HG03571 (cell line): ENCODE measurements around the gene KDM4B.
"Not testable (repeated sequence)": the region's sequence is repeated elsewhere in the genome, so short reads cannot be mapped to it uniquely, and the experiment has no call there.

Source experiments
- ATAC-seq: cut with Tn5 transposase; IDR thresholded peaks from one replicate; pipeline ENCODE4 v1.9.1; 2021; ENCODE audit not compliant: unreplicated experiment

KDM4B gene

GRCh38 chr19:4967738-4968461, 1.0 kb upstream of the KDM4B start:
- ATAC-seq, result no peak

- ATAC-seq, result no peak
These were observed 419 bp downstream of the KDM4B start for GRCh38 chr19:4969292-4969771.

- ATAC-seq, result no peak
These were observed 1.0 kb downstream of the KDM4B start for GRCh38 chr19:4969772-4970531.

DNA sequence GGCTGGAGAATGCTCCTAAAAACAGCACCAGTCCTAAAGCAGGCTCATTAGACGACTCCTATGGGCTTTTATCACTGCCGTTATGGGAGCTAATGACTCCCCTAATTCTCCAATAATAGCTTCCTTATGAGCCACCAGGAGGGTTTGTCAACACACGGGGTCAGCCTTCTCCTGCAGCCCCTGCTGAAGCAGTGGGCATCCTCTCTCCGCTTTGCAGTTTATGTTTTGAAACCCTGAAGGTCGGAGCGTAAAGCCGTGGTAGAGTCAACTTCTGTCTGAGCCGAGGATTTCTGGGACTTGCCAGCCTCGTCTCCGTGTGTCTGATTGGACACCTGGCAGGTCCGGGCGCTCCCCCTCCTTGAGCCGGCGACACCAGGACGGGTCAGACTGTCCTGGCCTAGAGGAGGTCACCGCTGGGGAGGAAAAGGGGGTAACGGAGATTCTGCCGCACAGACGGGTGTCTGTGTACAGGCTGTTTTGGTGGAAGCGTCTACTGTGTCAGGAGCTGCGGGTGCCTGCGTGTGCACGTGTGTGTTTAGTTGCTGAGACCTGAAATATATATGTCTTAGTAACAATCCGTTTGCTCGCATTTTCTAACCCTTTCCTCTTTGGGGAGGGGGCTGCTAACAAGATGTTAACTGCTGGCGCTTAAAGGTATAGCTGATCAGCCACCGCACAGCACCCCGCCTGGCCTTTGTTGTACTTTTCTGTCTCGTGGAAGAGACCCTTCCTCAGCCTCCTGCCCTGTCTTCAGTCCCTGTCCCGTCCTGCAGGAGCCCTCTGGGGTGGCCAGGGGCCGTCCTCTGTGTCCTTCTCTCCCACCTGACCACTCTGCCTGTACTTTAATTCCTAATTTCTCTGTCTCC, 1.9 kb downstream of the KDM4B start:
- ATAC-seq, result no peak

DNA sequence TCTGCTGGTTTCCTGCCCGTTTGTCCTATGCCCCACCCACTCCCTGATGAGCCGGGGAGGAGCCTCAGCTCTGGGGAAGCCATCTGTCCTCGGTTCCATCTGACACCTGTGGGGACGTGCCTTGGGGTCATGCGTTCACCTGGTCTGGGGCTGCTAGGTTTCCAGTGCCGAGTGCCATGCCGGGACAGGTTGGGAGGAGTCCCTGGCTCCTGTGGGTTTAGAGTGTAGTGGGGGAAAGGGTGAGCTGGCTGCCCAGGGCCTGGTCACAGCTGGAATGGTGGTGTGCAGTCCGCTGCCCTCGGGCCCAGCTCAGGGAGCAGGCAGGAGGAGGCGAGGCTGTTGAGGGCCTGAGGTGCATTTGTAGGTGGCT, 2.5 kb downstream of the KDM4B start:
- ATAC-seq, result no peak

DNA sequence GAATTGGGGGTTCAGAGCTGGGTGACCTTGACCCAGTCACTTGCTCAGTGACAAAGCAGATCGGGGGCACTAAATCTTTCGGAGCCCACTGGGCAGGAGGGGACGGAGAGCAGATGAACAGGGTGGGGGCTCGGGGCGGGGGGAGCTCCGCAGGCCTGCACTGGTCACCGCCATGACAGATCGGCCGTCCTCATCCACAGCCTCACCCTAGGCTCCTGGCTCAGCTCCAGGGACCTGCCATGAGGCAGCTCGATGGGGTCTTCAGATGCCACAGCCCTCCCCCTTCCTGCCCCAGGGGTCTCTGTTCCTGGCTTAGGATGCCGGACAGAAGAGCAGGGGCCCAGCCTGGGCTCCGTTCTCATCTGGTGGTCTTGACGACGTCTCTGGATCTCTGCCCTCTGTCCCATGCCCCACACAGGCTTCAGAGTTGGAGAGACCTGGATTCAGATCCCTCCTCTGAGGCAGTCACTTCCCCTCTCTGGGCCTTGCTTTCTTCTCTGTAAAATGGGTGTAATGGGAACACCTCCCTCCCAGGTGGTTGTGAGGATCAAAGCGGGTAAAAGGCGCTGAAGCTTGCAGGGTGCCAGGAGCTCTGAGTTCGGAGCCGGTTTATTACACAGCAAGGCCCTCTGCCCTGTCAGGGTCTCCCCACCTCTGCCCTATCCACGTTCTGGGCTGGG, 3.0 kb downstream of the KDM4B start:
- no peak for ATAC-seq

DNA sequence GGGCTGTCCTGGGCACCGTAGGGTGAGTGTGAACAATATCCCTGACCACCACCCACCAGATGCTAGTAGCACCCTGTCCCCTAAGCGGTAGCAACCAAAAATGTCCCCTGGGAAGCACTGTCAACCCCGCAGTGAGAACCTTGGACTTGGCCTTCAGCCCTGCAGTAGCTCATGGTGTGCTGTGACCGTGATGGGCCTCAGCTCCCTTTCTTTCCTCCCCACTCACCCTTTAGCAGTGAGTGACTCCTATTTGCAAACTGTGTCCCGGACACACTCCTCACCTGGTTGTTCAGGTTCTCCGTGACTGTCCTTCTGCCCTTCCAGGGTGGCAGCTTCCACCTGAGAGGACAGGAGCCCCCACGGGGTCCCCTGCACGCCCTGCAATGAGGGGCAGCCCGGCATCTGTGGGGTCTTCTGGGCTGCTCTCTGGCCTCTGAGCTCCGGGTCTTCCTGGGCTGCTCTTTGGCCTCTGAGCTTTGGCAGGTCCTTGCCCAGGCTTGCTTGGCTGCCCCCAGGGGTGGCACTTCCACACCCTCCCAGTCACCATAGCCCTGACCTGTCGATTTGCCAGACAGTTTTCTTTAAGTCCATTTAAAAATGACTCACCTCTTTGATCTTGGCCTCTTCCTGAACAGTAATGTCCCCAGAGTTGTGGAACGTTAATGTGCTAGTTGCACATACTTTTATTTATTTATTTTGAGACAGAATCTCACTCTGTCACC, 3.8 kb downstream of the KDM4B start:
- ATAC-seq, result no peak

DNA sequence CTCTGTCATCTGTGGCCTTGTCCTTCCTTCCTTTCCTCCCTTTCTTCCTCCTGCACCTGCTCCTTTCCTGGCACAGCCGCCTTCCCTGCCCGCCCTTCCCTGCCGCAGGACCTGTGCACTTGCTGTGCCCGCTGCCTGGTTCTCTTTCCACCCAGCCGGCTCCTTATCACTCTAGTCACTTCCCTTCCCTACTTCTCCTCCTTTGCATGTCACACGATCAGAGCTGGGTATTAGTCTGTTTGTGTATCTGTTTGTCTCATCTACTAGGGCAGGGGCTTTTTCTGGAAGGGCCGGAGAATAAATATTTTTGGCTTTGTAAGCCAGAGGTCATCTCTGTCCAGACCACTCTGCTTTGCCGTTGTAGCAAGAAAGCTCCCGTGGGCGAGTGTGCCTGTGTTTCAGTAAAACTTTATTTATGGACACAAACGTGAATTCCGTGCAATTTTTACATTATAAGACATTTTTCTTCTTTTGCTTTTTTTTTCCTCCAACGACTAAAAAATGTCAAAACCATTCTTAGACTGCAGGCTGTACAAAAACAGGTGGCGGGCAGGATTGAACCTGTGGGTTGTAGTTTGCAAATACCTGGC, 6.1 kb downstream of the KDM4B start:
- no peak for ATAC-seq

- ATAC-seq, result not testable (repeated sequence)
These were observed 6.7 kb downstream of the KDM4B start for GRCh38 chr19:4975601-4976000.

DNA sequence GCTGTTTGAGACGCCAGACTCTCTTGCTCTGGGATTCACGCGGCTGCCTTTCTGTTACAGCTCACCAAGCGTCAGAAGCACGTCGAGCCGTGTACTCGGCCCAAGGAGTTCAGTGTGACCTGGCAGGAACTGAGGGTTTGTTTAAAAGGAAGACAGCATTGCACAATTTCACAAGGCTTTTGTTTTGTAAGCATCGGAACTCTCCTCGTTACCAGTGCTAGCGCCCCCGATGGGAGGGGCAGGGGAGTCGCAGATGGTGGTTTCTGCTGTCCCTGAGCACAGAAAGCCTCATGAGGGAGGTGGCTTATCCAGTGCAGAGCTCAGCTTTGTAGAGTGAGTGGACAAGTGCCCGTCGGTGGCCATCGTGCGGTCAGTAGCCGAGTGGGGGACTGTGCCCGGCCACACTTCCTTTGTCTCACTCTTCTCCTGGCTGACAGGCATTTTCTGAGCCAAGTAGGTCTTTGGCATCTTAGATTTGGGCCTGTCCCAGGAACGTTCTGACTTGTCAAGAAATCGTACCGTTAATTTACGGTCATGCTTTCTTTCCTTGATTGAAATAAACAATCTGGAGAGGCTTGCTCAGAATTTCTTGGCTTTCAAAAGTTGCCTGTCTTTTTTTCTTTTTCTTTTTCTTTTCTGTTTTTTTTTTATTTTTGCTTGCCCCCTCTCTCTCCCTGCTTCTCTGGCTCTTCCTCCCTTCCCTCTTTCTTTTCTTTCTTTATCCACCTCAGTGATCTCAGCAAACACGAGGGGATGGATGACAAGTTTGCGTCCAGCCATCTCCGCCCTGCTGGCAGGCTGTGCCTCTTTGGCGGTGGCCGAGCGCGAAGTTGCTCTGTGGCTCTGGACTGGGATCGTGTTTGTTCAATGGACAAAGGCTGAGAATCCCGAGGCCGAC, 7.7 kb downstream of the KDM4B start:
- no peak for ATAC-seq

GRCh38 chr19:4977299-4978174, 8.6 kb downstream of the KDM4B start:
- no peak for ATAC-seq

GRCh38 chr19:4979211-4979807, 10.4 kb downstream of the KDM4B start:
- no peak for ATAC-seq

DNA sequence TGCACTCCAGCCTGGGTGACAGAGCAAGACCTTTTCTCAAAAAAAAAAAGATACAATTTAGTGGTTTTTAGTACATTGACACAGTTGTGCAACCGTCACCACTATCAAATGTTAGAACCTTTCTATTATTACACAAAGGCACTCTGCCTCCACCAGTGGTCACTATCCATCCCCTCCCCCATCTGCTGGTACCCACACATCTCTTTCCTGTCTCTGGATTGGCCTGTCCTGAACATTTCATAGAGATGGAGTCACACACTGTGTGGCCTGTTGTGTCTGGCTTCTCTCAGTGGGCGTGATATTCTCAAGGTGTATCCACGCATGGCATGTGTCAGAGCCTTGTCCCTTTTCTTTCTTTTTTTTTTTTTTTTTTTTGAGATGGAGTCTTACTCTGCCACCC, 11.2 kb downstream of the KDM4B start:
- no peak for ATAC-seq

DNA sequence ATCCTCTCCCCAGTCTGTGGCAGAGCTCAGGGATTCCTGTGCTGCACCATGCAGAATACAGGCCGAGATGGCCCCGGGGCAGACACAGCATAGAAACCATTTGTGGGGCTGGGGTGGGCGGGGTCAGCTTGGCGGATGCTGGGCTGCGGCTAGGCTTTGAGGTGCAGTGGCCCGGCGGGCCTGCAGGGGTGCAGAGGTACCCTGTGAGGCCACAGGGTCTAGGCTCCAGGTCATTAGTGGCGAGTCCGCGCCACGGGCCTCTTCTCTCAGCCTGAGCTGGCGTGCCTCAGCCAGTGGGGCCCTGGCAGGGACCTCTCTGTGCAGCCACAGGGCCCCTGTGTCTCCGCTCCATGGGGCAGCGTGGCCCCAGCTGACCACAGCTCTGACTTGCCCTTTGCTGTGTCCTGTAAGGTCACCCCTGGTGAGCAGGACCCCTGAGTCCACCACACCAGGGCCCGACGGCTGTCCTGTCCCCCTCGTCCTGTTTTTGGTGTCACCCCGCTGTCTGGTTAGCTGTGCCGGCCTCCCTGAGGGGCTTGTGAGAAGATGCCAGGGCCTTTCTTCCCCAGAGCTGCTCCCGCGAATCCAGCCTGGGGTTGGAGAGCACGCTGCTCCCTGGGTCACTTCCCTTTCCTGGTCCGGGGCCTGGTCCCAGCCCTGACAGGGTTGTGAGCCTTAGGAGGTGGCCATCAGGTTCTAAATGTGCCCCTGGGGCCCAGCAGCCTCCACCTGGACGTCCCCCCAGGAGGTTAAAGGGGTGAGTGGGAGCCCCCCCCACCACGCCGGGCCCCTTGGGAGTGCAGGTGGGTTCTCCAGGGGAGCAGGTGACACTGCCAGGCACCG, 12.1 kb downstream of the KDM4B start:
- ATAC-seq, result no peak

DNA sequence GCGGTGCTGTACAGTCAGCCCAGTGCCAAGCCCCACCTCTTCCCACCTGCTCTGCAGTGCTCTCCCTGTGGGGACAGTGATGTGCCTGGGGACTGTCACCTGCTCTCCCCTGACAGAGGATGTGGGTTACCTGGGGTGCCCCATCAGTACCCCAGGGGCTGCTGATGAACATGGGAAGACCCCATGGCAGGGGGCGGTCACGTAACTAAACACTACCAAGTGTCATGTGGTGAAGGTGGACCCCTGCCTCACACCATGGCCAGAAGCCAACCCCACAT, 12.7 kb downstream of the KDM4B start:
- no peak for ATAC-seq

DNA sequence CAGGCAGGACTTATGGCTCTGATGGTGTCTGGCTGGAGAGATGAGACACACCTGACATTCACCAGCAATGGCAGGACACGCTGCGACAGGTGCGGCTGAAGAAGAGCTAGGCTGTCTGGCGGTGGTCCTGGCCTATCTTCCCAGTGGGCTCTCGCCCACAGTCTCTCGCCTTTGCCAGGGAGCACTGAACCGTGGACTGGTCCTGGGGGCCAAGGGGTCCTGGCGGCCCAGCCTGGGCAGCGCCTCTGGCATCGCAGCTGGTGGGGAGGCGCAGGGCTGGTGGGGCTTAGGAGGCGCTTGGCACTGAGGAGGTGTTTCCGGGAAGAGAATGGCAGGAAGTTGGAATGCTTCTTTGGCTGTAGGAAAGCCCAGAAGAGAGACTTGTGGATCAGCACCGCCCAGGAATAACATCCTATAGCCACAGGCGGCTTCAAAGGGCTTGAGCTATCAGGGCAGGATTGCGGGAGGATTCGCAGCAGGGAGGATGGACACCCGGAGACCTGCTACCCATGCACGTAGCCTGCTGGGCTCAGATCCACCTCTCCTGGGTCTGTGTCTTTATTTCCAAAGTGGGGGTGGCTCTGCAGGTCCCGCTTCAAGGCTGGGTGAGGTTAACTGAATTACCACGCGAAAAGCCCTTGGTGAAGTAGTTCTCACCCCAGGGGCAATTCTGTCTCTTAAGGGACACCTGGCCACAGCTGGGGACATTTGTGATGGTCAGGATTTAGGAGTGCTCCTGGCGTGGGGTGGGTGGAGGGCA, 14.6 kb downstream of the KDM4B start:
- no peak for ATAC-seq
